IPS-NIHi11 (cell line): Measurements from ENCODE around the gene TAF3.
"Not testable (repeated sequence)": the region's sequence is repeated elsewhere in the genome, so short reads cannot be mapped to it uniquely, and the experiment has no call there.

Experiments used
- DNase-seq: peaks from one replicate; pipeline ENCODE4 v3.0.0; 2012; ENCODE audit warnings: mixed read lengths, low spot score

The TAF3 gene

GRCh38 chr10:7811743-7812142 lies 6.6 kb upstream of the TAF3 start:
- not testable (repeated sequence) for DNase-seq

GRCh38 chr10:7813481-7813880 lies 4.8 kb upstream of the TAF3 start:
- DNase-seq = no peak

- DNase-seq = peak; percentile 35
These were observed 729 bp upstream of the TAF3 start for GRCh38 chr10:7817576-7817975.

- DNase-seq = no peak
These were observed 366 bp upstream of the TAF3 start for GRCh38 chr10:7817984-7818294.

- DNase-seq = peak; percentile 20
These were observed 786 bp downstream of the TAF3 start for GRCh38 chr10:7819121-7819460.

GRCh38 chr10:7824251-7824650 lies 5.9 kb downstream of the TAF3 start:
- DNase-seq = no peak

GRCh38 chr10:7826971-7827370 lies 8.7 kb downstream of the TAF3 start:
- no peak for DNase-seq

- no peak for DNase-seq
These were observed 11.1 kb downstream of the TAF3 start for GRCh38 chr10:7829289-7829834.

GRCh38 chr10:7832060-7832459 lies 13.8 kb downstream of the TAF3 start:
- no peak for DNase-seq

- no peak for DNase-seq
These were observed 14.9 kb downstream of the TAF3 start for GRCh38 chr10:7833210-7833609.

- DNase-seq = no peak
These were observed 16.0 kb downstream of the TAF3 start for GRCh38 chr10:7834262-7834661.

GRCh38 chr10:7836571-7836970 lies 18.3 kb downstream of the TAF3 start:
- no peak for DNase-seq

- DNase-seq = no peak
These were observed 28.3 kb downstream of the TAF3 start for GRCh38 chr10:7846591-7846990.

GRCh38 chr10:7853226-7853842 lies 35.0 kb downstream of the TAF3 start:
- DNase-seq = no peak

- no peak for DNase-seq
These were observed 35.6 kb downstream of the TAF3 start for GRCh38 chr10:7853890-7854289.

- peak; percentile 35 for DNase-seq
These were observed 36.9 kb downstream of the TAF3 start for GRCh38 chr10:7855205-7855604.

- DNase-seq = no peak
These were observed 38.4 kb downstream of the TAF3 start for GRCh38 chr10:7856678-7857077.

GRCh38 chr10:7857262-7857661 lies 39.0 kb downstream of the TAF3 start:
- DNase-seq = no peak

GRCh38 chr10:7861509-7862120 lies 43.3 kb downstream of the TAF3 start:
- DNase-seq = no peak

- no peak for DNase-seq
These were observed 43.8 kb downstream of the TAF3 start for GRCh38 chr10:7862121-7862514.

- DNase-seq = no peak
These were observed 47.9 kb downstream of the TAF3 start for GRCh38 chr10:7866176-7866575.

GRCh38 chr10:7872041-7872442 lies 53.7 kb downstream of the TAF3 start:
- peak; percentile 39 for DNase-seq

GRCh38 chr10:7874864-7875263 lies 56.6 kb downstream of the TAF3 start:
- no peak for DNase-seq

GRCh38 chr10:7876541-7877127 lies 58.3 kb downstream of the TAF3 start:
- DNase-seq = no peak
